ENCODE measurements around the gene RGS3. TPM values are rescaled to one million over a fixed set of nuclear protein-coding genes. Genes with fewer than 3 reads are reported as not detected.

Gene RGS3
- total RNA-seq, 1 experiment from 2014 or later, result 71.1 TPM

DNA sequence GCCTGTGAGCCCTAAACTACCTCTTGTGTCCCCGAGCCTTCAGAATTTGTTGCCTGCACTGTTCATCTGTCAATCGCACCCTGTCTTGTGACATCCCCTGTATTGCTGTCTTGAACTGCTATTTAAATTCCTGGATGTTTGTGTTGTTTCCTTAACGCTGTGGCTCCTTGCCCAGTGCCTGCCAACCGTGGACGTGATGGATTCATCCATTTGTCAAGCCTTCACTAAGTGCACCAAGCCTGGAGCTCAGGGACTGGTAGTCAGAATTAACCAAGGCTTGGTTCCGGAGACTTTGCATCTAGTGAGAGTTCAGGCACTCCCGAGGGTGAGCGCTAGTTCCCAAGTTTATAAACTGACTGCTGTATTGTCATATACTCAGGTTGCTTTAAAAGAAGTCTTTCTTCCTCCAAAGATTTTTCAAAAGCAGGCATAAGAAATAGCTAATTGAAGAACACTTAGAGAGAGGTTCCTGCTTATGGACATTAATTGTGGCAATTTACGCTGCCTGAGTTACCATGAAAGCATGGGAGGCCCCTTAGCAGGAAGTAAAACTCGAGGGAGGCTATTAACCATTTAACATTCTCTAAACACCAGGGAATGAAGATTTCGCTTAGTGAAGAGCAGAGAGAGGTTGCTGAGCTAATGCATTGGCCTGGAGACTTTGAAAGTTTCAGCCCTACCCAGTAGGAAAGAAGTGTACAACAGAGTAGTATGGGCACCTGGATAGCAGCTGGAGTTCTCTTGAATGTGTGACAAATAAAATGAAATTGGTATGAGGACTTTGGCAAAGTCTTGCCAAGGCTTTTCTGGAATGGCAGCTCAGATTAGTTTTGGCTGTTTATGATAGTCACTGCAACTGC lies 29.0 kb downstream of the RGS3 start:
- no peak overlapping the region for H3K4me3 ChIP-seq (ENCODE audit: low read depth, low read length)
- no peak for TF ChIP-seq CTCF (IDR thresholded peaks at IDR 0.05; ENCODE audit: insufficient read depth in 1 of 2, low read depth in 1 of 2, low read length in 1 of 2, severe bottlenecking in 1 of 2, unreplicated experiment in 1 of 2)
- H3K4me1 ChIP-seq, result no peaks in the 10 kb centered on the region
- H3K27me3 ChIP-seq (replicated peaks; ENCODE audit: control insufficient read depth, insufficient read depth, low read length), result no peaks in the 10 kb centered on the region
- Mint-ChIP-seq H3K27me3 (ENCODE audit: insufficient read depth, unreplicated experiment) (no peaks in the 10 kb centered on the region), H3K36me3 (ENCODE audit: insufficient read depth, unreplicated experiment) (peaks cover 77% of the 10 kb centered on the region), H3K4me3 (ENCODE audit: unreplicated experiment) (no peak overlapping the region), H3K4me1 (ENCODE audit: low read depth, unreplicated experiment) (peaks cover 6% of the 10 kb centered on the region), H3K9me3 (ENCODE audit: unreplicated experiment) (no peaks in the 10 kb centered on the region), H3K27ac (ENCODE audit: unreplicated experiment) (no peak overlapping the region)
- no peak for DNase-seq
- POLR2A ChIA-PET, result no interaction called here
- no peaks in the 10 kb centered on the region for H3K9me3 ChIP-seq
- BruUV-seq (replicated peaks), result no TSS peak
- intact Hi-C loops (cut with micrococcal nuclease; ENCODE audit: unreplicated experiment), result no loop called here
- no peaks in the 10 kb centered on the region; the same call in 1 of the 2 replicates for H3K36me3 ChIP-seq (ENCODE audit: control insufficient read depth, insufficient read depth, low read length)
- CTCF ChIA-PET, result no interaction called here

- BruUV-seq (replicated peaks), result no TSS peak
- H3K27me3 Mint-ChIP-seq (ENCODE audit: insufficient read depth, unreplicated experiment), result no peaks in the 10 kb centered on the region
- ChIA-PET POLR2A (no interaction called here), CTCF (no interaction called here)
- H3K4me1 ChIP-seq, result no peaks in the 10 kb centered on the region
- intact Hi-C loops (cut with micrococcal nuclease; ENCODE audit: unreplicated experiment), result no loop called here
- H3K9me3 Mint-ChIP-seq (ENCODE audit: unreplicated experiment), result no peaks in the 10 kb centered on the region
- no peaks in the 10 kb centered on the region for H3K27me3 ChIP-seq (replicated peaks; ENCODE audit: control insufficient read depth, insufficient read depth, low read length)
- no peak overlapping the region for H3K4me3 ChIP-seq (ENCODE audit: low read depth, low read length)
- DNase-seq, result no peak
- no peak overlapping the region for H3K4me3 Mint-ChIP-seq (ENCODE audit: unreplicated experiment)
- peaks cover 6% of the 10 kb centered on the region for H3K4me1 Mint-ChIP-seq (ENCODE audit: low read depth, unreplicated experiment)
- H3K36me3 Mint-ChIP-seq (ENCODE audit: insufficient read depth, unreplicated experiment), result peaks cover 77% of the 10 kb centered on the region
- no peak for TF ChIP-seq CTCF (IDR thresholded peaks at IDR 0.05; ENCODE audit: insufficient read depth in 1 of 2, low read depth in 1 of 2, low read length in 1 of 2, severe bottlenecking in 1 of 2, unreplicated experiment in 1 of 2)
- H3K36me3 ChIP-seq (ENCODE audit: control insufficient read depth, insufficient read depth, low read length), result no peaks in the 10 kb centered on the region; the same call in 1 of the 2 replicates
- no peak overlapping the region for H3K27ac Mint-ChIP-seq (ENCODE audit: unreplicated experiment)
- no peaks in the 10 kb centered on the region for H3K9me3 ChIP-seq
These were observed 29.6 kb downstream of the RGS3 start for GRCh38 chr9:113493203-113493520.

DNA sequence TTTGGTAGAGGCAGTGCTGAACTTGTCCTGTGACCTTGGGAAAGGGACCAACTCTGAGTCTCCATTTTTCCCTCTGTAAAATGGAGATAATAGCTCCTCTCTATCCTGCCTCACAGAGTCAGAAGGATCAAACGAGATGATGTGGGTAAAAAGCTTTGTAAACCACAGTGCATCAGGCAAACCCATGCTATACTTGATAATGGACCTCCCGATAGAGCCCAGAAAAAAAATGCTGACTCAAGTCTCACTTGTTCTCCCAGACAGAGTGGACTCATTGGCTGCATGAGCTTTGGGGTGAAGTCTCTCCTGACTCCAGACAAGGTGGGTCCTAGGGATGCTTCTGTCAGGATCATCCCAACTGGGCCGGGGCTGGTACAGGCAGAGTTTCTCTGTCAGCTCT lies 32.0 kb downstream of the RGS3 start:
- Mint-ChIP-seq H3K27me3 (ENCODE audit: insufficient read depth, unreplicated experiment) (no peaks in the 10 kb centered on the region), H3K9me3 (ENCODE audit: unreplicated experiment) (no peaks in the 10 kb centered on the region), H3K36me3 (ENCODE audit: insufficient read depth, unreplicated experiment) (peaks cover 78% of the 10 kb centered on the region), H3K4me1 (ENCODE audit: low read depth, unreplicated experiment) (peaks cover 6% of the 10 kb centered on the region), H3K4me3 (ENCODE audit: unreplicated experiment) (no peak overlapping the region), H3K27ac (ENCODE audit: unreplicated experiment) (no peak overlapping the region)
- TF ChIP-seq CTCF (IDR thresholded peaks at IDR 0.05; ENCODE audit: insufficient read depth in 1 of 2, low read depth in 1 of 2, low read length in 1 of 2, severe bottlenecking in 1 of 2, unreplicated experiment in 1 of 2), result no peak
- CTCF ChIA-PET, result interaction anchor here (1.1 kb wide), 1 partner anchor 49 kb away, joined by 9 read pairs; no protein-coding TSS in a partner anchor
- no peak for DNase-seq
- Histone ChIP-seq H3K27me3 (replicated peaks; ENCODE audit: control insufficient read depth, insufficient read depth, low read length) (no peaks in the 10 kb centered on the region), H3K36me3 (ENCODE audit: control insufficient read depth, insufficient read depth, low read length) (no peaks in the 10 kb centered on the region; the same call in 1 of the 2 replicates), H3K9me3 (no peaks in the 10 kb centered on the region), H3K4me3 (ENCODE audit: low read depth, low read length) (no peak overlapping the region), H3K4me1 (no peaks in the 10 kb centered on the region)
- BruUV-seq (replicated peaks), result no TSS peak
- POLR2A ChIA-PET, result no interaction called here
- intact Hi-C loops (cut with micrococcal nuclease; ENCODE audit: unreplicated experiment), result loop anchor here (5.0 kb wide), 1 partner anchor 1803 kb away; no protein-coding TSS in a partner anchor
